Astrocyte (in vitro differentiated cells and primary cell): ENCODE measurements around the gene MAPK8IP3.

ENCODE experiments used
- EZH2 ChIP-seq: IDR thresholded peaks from 2 replicates; pipeline ENCODE4 v1.6.1; 2012; ENCODE audit warnings: mild to moderate bottlenecking, low read length, inconsistent platforms; ENCODE audit not compliant: insufficient read depth
- TF ChIP-seq, protein P1 (sequence below): IDR thresholded peaks from 2 replicates; pipeline ENCODE4 v1.5.1; 2011; ENCODE audit warnings: low read depth, mild to moderate bottlenecking, inconsistent platforms, low read length, moderate library complexity; ENCODE audit not compliant: insufficient read depth

DNA sequence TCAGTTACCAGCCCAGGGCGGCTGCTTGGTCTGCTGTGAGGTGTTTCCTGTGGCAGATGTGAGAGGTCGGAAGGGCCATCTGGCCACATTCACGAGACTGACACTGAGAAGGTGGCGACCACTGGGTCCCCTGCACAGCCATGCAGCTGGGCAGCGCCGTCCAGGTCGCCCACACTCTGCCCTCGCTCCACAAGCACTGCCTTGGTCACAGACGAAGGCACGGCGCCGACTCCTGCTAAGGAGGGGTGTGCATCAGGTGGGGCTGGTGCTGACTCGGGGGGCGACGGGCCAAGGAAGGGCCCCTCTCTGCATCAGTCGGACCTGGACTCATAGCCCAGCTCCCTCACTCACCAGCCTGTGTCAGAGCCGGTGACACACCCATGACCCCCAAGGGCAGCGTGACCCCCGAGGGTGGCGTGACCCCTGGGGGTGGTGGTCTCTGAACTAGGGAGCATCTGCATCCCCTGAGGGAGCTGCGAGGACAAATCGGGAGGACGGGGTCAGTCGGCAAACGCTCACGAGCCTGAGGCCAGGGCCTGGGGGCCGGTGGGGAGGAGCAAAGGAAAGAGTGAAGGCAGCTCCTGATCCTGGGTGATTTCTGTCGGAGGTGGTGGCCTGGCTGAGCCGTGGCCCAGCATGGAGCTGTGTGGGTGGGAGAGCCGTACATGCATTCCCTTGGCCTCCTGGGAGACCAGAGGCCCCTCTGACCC, 34.9 kb downstream of the MAPK8IP3 start:
- TF ChIP-seq, protein P1, sequence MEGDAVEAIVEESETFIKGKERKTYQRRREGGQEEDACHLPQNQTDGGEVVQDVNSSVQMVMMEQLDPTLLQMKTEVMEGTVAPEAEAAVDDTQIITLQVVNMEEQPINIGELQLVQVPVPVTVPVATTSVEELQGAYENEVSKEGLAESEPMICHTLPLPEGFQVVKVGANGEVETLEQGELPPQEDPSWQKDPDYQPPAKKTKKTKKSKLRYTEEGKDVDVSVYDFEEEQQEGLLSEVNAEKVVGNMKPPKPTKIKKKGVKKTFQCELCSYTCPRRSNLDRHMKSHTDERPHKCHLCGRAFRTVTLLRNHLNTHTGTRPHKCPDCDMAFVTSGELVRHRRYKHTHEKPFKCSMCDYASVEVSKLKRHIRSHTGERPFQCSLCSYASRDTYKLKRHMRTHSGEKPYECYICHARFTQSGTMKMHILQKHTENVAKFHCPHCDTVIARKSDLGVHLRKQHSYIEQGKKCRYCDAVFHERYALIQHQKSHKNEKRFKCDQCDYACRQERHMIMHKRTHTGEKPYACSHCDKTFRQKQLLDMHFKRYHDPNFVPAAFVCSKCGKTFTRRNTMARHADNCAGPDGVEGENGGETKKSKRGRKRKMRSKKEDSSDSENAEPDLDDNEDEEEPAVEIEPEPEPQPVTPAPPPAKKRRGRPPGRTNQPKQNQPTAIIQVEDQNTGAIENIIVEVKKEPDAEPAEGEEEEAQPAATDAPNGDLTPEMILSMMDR, result no peak
- TF ChIP-seq EZH2, result no peak
